NCI-H82 treated with DMSO at 0.1 percent for 48 hours (cell line): ENCODE data around the gene NR2F6.

ENCODE experiments used
- DNase-seq: peaks from one replicate; lab custom pipeline; 2025; ENCODE audit not compliant: unreplicated experiment; lab: John Stamatoyannopoulos, UW

NR2F6 gene

DNA sequence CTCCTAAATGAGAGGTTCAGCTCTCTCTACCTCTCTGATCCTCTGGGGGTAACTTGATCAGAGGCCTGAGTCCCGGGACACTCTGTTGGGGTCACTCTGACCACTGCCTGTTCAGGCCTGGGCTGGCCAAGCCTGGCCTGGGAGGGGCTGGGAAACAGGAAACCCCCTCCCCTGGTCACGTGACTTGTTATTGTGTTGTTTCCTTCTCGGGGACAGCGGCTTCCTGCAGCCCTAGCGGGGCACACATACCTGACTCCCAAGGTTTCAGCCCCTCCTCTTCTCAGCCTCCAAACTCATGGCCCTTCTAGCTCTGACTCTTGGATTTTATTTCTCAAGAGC lies 18.9 kb upstream of the NR2F6 start, which contains the start of gene USHBP1:
Gene USHBP1, minus strand, starts transcription at position 105 of the 339 bp plus-strand sequence. CDS start 446 bp downstream, outside the sequence.
- no peak for DNase-seq

DNA sequence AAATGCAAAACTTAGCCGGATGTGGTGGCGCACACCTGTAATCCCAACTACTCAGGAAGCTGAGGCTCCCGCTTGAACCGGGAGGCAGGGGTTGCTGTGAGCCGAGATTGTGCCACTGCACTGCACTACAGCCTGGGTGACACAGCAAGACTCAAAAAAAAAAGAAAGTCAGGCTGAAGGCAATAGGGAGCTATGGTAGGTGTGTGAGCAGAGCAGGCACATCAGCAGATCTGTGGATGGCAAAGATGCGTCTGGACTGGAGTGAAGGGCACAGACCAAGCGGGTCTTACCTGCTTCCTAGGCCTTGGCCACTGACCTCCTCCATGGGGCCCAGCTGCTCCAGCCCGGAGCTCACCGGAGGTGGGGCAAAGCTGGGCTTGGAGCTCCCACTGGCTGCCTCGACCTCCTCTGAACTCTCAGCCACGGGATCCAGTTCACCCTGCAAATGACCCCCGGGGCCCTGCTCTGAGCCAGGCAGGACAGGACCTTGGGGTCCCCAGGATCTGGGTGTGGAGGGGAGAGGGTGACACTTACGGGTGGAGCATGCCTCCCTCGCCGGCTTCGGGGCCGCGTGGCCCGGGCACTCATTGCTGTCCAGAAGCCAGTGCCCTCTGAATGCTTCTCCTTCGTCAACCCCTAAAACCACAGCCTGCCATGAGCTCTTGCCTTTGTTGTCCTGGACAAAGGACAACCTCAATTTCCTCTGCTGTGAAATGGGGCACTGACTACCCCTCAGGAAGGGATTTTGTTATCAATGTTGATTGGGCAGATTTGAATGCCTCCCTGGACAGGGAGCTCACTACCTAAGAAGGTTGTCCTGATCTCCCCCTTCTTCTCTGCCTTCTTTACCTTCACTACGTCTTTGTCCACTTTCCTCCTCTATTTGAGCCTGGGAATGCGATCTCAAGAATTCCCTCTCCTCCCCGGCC lies 18.3 kb upstream of the NR2F6 start:
- no peak for DNase-seq

DNA sequence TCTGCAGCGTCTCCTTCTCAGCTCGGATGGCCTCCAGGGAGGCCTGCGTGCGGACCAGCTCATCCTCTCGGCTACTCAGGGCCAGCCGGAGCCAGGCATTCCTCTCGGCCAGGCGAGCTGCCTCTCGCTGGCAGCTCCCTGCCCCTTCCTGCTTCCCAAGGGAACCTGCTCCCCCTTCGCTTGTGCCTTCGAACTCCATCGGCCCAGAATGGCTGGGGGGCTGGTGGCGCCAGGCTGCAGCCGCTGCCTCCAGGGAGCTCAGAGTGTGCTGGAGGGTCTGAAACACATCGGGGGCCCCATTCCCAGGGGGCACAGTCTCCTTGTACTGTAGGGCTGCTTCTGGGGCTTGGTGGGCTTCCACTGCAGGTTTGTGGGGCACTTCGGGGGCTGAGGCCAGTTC lies 16.8 kb upstream of the NR2F6 start:
- DNase-seq, result no peak

DNA sequence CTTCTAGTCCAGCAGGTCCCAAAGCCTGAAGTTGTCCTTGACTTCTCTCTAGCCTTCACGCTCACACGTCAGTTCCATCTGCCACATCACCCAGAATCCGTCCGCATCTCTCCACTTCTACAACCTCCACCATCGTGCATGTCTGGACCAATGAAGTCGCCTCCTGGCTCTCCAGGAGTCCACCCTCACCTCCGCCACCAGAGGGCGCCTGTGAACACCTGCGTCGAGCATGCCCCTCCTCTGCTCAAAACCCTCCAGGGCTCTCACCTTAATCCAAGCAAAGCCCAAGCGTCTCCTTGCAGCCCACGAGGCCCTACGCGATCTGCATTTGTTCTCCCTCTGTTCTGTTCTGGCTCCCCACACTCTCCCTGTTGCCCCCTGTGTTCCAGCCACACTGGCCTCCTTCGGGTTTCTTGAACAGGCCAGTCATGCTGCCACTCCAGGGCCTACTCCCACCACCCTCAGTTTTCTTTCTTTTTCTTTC lies 15.2 kb upstream of the NR2F6 start:
- peak; percentile 97 for DNase-seq

DNA sequence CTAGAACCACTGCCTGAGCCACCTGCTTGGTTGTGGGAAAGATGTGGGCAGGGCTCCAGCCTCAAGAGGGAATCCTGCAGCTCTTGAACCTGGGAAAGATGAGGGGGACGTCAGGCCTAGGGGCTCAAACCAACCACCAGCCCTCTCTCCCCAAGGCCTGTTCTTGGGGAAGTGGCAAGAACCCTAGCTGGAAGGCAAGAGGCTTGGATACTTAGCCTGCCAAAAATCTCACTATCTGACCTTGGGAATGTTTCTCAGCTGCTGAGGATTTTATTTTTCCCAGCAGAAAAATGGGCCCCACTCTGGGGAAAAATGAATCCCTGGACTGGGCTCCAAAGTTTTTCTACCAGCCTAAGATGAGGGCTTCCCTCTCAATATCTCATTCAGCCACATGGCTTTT lies 14.2 kb upstream of the NR2F6 start:
- DNase-seq, result no peak

DNA sequence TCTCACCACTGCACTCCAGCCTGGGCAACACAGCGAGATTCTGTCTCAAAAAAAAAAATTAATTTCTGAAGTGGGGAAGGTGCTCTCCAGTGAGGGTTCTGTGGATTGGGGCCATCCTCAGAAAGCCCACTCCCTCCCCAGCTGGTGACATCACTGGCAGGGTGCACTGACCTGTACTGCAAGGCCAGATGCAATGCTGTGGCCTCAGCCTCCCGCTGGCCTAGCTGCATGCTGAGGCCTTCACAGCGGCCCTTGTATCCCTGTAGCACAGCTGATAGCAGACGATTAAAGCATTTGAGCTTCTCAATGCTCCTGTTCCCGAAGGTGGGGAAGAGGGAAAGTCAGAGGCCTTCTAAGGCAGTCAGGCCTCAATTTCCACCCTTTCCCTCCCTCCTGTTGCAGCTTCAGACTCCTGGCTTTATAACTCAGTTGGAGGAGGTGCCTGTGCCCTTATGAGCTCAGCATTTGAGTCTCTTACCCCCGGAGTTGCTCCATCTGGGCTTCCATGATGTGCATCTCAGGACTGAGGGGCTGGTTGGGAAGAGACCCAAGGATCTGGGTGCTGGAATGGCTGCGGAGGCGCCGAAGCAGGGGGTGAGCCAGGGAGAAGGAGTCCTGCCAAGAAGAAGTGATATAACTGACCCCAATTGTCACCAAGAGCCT lies 13.5 kb upstream of the NR2F6 start:
- no peak for DNase-seq

DNA sequence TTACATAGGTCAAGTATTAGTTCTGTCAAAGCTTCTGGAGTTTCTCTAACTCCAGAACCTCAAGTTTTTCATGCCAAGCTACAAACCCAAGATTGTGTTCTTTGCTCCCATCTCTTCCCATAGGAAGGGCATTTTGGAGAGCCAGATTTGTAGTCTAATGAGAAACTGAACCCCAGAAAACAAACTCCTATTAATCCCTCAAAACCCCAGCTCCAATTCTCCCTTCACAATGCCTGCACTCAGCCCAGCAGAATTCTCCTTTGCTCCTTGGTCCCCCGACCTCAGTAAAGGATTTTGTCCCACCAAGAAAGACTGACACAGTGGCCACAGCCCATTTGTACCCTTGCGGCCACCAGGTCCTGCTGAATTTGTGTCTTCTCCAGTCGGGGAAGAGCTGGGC lies 10.4 kb upstream of the NR2F6 start:
- no peak for DNase-seq

DNA sequence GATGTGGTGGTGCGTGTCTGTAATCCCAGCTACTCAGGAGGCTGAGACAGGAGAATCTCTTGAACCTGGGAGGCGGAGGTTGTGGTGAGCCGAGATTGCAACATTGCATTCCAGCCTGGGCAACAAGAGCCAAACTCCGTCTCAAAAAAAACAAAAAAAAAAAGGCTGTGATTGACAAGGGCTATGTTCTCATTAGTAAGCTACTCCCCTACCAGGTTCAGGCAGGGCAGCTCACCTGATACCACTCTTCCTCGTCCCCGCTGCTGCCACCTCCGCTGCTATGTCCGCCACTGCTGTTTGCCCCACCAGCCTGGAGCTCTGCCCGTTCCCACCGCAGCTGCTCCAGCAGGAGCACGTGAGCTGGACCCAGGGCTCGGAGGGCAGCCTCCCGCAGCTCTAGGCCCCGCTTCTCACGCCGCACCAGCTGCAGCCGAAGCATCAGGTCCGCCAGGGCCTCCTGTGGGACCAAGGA lies 9.5 kb upstream of the NR2F6 start:
- DNase-seq, result no peak

DNA sequence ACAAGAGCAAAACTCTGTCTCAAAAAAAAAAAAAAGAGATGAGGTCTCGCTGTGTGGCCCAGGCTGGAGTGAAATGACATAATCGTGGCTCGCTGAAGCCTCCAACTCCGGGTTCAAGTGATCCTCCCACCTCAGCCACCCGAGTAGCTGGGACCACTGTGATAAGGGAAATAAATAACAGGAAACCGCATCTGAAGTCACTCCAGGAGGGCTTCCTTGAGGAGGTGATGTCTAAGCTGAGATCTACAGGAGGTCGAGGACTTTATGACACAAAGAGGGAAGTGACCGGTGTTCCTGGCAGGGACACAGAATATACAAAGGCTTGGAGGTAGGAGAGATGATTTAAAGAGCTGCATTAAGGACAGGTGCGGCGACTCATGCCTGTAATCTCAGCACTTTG lies 8.9 kb upstream of the NR2F6 start:
- DNase-seq, result no peak

DNA sequence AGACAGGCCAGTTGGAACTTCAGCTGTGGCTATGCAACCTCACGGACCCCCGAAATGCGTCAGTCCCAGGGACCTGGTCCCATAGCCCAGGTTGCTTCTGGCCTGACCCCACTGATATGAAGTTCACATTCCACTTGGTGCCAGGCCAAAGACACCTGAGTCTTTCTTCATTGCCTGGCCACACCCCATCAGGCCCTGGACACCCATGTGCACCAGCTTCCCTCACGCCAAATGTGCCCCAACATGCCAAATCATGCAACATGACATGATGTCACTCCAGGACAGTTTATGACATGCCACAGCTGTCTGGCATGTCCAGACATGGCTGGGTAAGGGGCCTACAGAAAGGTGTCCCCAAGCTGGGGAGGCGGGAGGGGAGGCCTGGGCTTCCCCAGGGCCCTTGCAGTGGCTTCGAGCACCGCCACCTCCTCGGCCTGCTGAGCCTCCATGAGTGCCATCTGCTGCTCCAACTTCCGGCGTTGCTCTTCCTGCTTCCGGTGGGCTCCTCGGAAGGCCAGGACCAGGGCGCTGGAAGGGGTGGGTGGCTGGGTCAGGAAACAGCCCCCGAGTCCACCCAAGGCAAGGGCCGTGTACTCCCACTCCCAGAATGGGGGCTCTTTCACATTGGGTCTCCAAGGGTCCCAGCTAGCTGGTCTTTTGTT lies 4.3 kb upstream of the NR2F6 start:
- DNase-seq, result no peak

DNA sequence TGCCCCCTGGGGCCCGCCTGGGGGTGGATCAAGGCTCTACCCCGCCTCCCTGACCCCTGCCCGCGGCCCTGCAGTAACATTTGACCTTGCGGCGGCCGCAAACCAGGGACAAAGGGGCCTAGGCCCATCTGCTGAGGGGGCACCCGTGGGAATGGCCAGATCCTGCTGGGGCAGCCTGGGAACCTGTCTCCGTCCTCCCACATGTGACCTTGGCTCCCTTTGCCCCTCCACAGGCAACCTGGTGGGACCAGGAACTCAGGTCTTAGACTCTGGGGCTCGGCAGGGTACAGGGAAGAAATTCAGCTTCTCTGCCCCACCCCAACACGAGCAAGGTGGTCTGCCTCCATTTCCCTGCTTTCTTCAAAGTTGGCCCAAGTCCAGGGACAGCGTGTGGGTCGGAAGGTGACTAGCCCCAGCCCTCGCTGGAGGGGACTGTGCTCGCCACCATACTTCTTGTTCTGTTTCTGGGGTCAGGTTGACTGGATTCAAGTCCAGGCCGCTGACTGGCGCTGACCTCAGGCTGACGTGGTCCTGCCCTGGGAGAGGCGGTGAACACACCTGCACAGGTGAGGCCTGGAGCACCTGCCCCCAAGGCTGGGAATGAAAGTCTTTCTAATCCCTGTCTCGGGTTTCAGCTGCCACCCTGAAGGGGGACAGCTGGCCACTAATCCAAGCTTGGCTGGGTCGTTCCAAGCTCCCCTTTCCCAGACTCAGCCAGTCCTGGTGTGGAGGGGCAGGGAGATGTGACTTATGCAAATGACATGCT lies 2.5 kb upstream of the NR2F6 start:
- peak; percentile 94 for DNase-seq

DNA sequence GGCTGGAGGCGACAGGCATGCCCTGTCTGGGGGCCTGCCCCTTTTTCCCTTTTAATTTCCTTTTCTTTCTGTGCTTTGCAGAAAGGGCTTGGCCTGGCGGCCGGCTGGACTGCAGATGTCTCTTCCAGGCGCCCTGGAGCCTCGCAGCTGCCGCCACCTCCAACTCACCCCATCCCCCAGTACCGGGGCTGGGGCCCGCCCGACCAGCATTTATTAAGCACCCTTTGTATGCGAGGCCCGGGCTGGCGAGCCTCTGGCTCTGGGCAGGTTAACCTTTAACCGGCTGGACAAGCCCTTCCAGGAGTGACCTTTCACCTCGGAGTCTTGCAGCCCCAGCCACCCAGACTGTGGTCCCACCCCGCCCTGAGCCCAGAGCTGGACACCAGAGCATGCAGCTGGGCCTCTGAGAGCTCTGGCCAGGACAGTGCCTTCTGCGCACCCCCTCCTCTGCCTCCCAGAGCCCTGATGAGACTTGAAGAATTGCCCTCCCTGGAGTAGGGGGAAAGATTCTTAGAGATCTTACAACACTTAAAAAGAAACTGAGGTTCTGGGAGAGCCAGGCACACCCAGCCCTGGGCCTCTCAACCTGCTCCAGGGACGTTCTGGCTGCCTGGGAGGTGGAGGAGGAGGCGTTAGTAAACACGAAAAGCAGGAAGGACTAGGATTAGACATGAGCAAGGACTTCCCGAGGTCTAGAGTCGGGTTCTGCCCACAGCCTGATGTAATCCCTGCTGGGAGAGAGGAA lies 1.1 kb upstream of the NR2F6 start:
- DNase-seq, result no peak

DNA sequence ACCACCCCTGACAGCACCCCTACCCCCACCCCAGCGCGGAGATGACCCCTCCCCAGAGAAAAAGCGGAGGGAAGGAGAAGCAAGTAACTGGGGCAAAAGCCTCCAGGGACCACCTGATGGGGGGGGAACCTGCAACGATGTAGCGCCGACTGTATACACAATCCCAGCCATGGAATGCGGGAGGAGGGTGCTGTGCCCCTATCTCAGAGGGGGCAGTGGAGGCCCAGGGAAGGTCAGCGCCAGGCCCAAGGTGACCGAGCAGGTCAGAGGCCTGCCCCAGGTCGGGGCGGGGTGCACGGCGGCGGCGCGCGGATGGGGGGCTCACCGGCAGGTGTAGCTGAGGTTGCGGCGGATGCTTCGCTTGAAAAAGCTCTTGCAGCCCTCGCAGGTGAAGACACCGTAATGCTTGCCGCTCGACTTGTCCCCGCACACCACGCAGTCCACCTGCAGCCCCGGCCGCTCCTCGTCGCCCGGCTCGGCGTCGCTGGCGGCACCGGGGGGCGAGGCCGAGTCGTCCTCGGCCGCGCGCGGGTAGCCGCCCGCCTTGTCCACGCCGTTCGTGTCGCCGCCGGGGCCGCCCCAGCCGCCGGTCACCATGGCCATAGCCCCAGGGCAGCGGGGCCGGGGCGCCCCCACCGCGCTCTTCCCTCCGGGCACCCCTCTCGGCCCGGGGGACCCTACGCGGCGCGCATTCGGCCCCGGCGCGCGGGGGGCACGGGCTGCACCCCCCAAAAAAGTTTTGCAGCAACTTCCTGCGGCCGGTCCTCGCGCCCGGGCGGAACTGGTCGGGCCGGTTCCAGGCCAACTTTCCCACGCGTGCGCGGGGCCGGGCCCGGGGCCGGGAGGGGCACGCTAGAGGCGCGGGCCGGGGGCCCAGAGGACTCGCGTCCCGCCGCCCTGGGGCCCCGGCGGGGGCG lies 843 bp downstream of the NR2F6 start:
- DNase-seq, result no peak

DNA sequence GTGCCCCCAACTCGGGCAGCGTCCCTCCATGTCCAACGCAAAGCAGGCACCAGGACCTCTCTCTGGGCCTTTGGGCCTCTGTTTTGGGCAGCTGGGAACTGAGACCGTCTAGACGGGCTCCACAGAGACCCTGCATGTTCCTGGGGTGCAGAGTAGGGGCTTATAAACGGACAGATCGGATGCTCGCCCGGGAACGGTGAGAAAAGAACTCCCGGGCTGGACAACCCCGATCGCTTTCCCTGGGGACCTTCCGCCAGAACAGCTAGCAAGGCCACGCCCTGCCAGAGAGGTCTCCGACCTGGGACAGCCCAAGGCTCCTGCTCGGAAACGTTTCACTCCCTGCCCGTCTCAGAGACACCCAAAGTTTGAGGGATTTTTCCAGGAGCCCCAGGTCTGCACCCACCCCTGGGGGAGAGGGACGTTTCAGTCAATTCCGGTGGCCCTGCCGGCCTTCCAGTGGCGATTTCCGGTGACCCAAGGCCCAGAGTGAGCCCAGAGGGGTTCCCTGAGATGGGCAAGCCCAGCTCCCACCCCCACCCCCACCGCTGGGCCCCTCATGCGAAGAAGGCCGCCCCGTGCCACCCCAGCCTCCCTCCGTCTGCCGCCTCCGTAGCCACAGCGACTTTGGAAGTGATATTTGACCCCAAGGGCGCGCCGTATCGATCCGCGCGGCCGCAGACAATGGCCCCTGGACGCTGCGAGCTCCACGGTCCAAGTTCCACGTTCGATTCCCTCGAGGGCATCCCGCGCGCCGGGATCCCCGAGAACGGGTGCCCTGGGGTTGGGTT lies 1.7 kb downstream of the NR2F6 start:
- no peak for DNase-seq

DNA sequence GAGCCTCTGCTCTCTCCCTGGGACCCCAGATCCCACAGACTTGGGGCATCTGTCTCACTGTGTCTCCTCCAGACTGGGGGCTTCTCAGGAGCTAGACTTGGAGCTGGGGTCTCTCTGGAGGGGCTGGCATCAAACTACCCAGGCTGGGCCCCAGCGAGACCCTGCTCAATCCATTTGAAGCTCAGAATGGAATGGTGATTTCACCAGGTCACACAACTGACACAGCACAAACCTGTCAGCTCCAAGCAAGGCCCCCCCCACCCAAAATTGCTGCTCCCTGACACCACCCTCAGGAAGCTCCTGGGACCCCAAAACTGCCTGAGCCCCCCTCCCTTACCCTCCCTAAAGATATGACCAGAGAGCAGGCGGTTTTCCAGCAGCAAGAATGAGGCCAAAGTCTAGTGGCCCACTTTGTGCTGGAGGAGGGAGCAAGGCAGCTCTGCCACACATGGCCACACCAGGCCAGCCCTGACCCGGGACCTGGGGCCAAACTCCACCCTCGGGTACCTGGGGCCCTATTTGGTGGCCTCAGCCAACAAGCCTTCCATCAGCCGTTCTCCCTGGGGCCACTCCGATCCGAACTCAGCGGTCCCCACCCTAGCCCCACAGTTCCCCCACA lies 2.4 kb downstream of the NR2F6 start:
- no peak for DNase-seq

DNA sequence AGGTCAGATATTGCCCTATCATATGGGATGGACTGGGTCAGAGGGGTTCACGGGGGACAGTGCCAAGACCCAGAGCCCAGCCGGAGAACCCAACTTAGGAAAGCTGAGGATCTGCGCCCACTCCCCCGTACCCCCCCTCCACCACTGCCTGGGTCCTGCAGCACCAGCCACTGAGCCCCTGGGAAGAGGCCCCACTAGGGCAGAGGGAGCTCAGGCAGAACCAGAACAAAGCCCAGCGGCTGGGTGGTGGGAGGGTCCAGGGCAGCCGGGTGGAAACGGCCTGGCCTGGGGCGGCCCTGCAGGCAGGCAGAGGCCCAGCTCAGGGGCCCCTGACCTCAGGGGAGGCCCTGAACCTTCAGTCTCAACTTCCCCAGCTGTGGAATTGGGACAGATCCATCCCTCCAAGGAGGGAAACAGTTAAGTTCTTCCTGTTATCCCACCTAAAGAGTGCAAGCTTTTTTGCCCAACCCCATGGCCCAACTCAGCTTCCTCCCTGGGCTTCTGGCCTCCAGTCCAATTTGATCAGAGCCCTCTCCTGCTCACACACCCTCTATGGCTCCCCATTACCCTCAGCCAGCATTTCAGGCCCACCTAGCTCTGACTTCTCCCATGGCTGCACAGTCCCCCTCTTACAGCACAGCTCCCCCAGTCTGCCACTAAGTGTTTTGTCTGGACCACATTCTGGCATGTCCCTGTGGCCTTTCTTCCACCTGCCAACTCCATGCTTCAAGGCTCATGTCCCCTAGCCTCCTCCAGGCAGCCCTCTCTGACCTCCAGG lies 3.1 kb downstream of the NR2F6 start:
- no peak for DNase-seq

DNA sequence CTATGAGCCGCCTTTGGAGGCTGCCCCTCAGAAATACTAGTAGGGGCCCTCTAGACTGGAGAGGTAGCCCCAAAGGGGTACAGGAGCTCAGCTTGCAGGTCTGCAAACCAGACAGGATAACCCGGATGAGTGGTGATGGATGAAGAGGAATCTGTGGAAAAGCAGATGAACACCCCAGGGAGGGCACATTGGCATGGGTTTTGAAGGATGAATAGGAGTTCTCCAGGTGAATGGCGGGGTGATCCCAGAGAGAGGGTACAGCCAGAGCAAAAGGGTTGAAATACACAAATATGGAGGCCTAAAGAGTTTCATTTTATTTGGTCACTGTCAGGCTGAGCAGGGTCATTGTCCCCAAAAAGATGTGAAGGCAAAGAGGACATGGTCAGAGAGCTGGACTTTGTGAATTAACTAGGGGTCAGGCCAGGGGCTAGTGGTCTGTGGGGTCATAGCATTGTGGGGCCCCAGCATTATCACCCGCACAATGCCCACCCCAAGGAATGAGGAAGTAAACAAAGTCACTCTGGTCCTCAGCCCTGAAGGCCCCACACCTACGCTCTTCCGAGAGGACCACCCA lies 4.8 kb downstream of the NR2F6 start:
- DNase-seq, result peak; percentile 61
